ENCODE data around the gene ASB18. TPM values are rescaled to one million over a fixed set of nuclear protein-coding genes. Genes with fewer than 3 reads are reported as not detected.
"Not testable (repeated sequence)": the region's sequence is repeated elsewhere in the genome, so short reads cannot be mapped to it uniquely, and the experiment has no call there.

Gene ASB18
- total and polyA plus RNA-seq, 10 of the 15 experiments (the other 5 are each of a cell fraction or from before 2014, with no cell fraction given), result not detected

DNA sequence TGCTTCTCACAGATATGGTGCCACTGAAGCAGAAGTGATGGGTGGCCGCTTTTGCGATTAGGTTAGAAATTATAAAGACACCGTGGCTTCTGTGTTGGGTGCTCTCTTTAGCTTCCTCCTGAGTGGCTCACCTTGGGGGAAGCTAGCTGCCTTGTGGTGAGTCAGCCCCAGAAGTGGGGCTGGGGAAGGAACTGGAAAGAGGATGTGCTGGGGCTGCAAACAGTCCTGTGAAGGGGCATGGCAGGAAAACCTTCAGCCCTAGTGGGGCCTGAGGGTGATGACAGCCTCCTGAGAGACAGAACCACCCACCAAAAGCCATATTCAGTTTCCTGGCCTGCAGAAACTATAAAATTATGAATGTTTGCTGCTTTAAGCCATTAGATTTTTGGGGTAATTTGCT lies 8.9 kb upstream of the ASB18 start (continued):
- TF ChIP-seq, protein P1, sequence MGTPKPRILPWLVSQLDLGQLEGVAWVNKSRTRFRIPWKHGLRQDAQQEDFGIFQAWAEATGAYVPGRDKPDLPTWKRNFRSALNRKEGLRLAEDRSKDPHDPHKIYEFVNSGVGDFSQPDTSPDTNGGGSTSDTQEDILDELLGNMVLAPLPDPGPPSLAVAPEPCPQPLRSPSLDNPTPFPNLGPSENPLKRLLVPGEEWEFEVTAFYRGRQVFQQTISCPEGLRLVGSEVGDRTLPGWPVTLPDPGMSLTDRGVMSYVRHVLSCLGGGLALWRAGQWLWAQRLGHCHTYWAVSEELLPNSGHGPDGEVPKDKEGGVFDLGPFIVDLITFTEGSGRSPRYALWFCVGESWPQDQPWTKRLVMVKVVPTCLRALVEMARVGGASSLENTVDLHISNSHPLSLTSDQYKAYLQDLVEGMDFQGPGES (IDR thresholded peaks at IDR 0.05), result no peak
- TF ChIP-seq, protein P2, sequence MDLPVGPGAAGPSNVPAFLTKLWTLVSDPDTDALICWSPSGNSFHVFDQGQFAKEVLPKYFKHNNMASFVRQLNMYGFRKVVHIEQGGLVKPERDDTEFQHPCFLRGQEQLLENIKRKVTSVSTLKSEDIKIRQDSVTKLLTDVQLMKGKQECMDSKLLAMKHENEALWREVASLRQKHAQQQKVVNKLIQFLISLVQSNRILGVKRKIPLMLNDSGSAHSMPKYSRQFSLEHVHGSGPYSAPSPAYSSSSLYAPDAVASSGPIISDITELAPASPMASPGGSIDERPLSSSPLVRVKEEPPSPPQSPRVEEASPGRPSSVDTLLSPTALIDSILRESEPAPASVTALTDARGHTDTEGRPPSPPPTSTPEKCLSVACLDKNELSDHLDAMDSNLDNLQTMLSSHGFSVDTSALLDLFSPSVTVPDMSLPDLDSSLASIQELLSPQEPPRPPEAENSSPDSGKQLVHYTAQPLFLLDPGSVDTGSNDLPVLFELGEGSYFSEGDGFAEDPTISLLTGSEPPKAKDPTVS (IDR thresholded peaks at IDR 0.05; ENCODE audit: low read depth, low read length), result no peak

DNA sequence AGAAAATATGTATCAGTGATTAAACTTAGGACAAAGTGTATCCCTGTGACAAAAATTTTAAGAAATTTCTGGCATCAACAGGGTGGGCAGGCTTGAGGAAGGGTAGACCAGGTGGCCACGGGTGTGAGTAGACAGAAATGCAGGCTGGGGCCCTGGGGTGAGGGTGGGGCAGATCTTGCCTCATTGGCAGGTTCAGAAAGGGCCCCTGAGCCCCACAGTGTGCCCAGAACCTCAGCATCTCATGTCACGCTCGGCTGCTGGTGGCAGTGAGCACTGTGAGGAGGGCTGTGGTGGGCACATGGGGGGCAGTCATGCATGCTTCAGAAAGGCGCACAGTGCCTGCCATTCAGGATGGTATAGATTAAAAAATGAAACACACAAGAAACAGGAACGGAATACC lies 7.6 kb upstream of the ASB18 start:
- RAD21 ChIA-PET (ENCODE audit: unreplicated experiment), result no interaction called here
- no peaks in the 10 kb centered on the region for H3K79me2 ChIP-seq (ENCODE audit: control insufficient read depth, insufficient read depth, low read length)
- BruUV-seq (replicated peaks), result no TSS peak
- FAIRE-seq (no peak), ATAC-seq (no peak), DNase-seq (ENCODE audit: low read depth, low spot score) (no peak)
- intact Hi-C loops (cut with micrococcal nuclease; ENCODE audit: unreplicated experiment) (no loop called here), in situ Hi-C loops (cut with MboI) (no loop called here)
- TF ChIP-seq CBX3 (IDR thresholded peaks at IDR 0.05; ENCODE audit: borderline replicate concordance, low read depth) (no peak), DPF2 (IDR thresholded peaks at IDR 0.05) (no peak), RCOR1 (conservative IDR thresholded peaks at IDR 0.05; ENCODE audit: low read depth, low read length) (no peak)
- no peaks in the 10 kb centered on the region for H3K36me3 ChIP-seq (ENCODE audit: control insufficient read depth in 2 of 2, insufficient read depth in 2 of 2, low read length in 1 of 2)
- H2AFZ ChIP-seq (ENCODE audit: control insufficient read depth, low read depth, low read length), result no peak overlapping the region
- H3K4me3 ChIP-seq, result no peak overlapping the region
- H4K20me1 ChIP-seq (ENCODE audit: control insufficient read depth, insufficient read depth), result no peaks in the 10 kb centered on the region
- WGBS (ENCODE audit: insufficient coverage, insufficient replicate concordance, low lambda C conversion rate, missing lambda C conversion rate), result 19% methylated on average over 5 of the region's 5 CpGs
- no peaks in the 10 kb centered on the region for H3K27me3 ChIP-seq (replicated peaks in 1 of 2; ENCODE audit: control insufficient read depth in 2 of 2, insufficient read depth in 2 of 2, low read length in 1 of 2)
- peaks cover 2% of the 10 kb centered on the region; the same call in 1 of the 3 replicates for H3K9me3 ChIP-seq (replicated peaks; ENCODE audit: control insufficient read depth, insufficient read depth, low read length)
- no peaks in the 10 kb centered on the region for H3K4me1 ChIP-seq (ENCODE audit: control insufficient read depth, insufficient read depth, low read length)
- POLR2A ChIA-PET, result no interaction called here
- CTCF ChIA-PET, result no interaction called here
- no peak overlapping the region for H3K9ac ChIP-seq (ENCODE audit: control insufficient read depth, insufficient read depth, low read length)
- SMC1A ChIA-PET (ENCODE audit: uncharacterized antibody, unreplicated experiment), result no interaction called here
- H3K27ac ChIP-seq (ENCODE audit: control insufficient read depth, insufficient read depth), result no peak overlapping the region
- H3K4me2 ChIP-seq (ENCODE audit: control insufficient read depth, insufficient read depth), result no peak overlapping the region

DNA sequence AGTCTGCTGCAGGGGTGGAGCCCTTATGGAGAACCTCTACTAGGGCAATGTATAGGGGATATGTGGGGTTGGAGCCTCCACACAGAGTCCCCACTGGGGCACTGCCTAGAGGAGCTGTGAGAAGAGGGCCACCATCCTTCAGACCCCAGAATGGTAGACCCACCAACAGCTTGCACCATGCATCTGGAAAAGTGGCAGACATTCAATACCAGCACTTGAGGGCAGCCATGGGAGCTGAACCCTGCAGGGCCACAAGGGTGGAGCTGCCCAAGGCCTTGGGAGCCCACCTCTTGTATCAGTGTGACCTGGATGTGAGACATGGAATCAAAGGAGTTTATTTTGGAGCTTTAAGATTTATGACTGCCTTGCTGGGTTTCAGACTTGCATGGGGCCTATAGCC lies 5.7 kb upstream of the ASB18 start:
- intact Hi-C loops (cut with micrococcal nuclease; ENCODE audit: unreplicated experiment); H4K20me1 ChIP-seq (ENCODE audit: control insufficient read depth, insufficient read depth); H3K4me1 ChIP-seq (ENCODE audit: control insufficient read depth, insufficient read depth, low read length); H2AFZ ChIP-seq (ENCODE audit: control insufficient read depth, low read depth, low read length); SMC1A ChIA-PET (ENCODE audit: uncharacterized antibody, unreplicated experiment); H3K4me3 ChIP-seq; H3K4me2 ChIP-seq (ENCODE audit: control insufficient read depth, insufficient read depth); in situ Hi-C loops (cut with MboI); H3K27ac ChIP-seq (ENCODE audit: control insufficient read depth, insufficient read depth); H3K9me3 ChIP-seq (replicated peaks; ENCODE audit: control insufficient read depth, insufficient read depth, low read length); POLR2A ChIA-PET; H3K27me3 ChIP-seq (replicated peaks in 1 of 2; ENCODE audit: control insufficient read depth in 2 of 2, insufficient read depth in 2 of 2, low read length in 1 of 2); BruUV-seq (replicated peaks); RAD21 ChIA-PET (ENCODE audit: unreplicated experiment); DNase-seq (ENCODE audit: low read depth, low spot score); H3K36me3 ChIP-seq (ENCODE audit: control insufficient read depth in 2 of 2, insufficient read depth in 2 of 2, low read length in 1 of 2); H3K9ac ChIP-seq (ENCODE audit: control insufficient read depth, insufficient read depth, low read length); ATAC-seq; FAIRE-seq; H3K79me2 ChIP-seq (ENCODE audit: control insufficient read depth, insufficient read depth, low read length): not testable (repeated sequence)
- CTCF ChIA-PET, result interaction anchor here (0.6 kb wide), 1 partner anchor 378 kb away, joined by 4 read pairs; no protein-coding TSS in a partner anchor

Measured in GM12878 (cell line).